PFSK-1 (cell line): ENCODE measurements around the gene CCM2L.

Experiments
- REST ChIP-seq, 2 experiments: IDR thresholded peaks; 2 replicates each; pipeline versions ENCODE4 v1.6.1 to v1.8.0; 2011 to 2012; ENCODE audit warnings: low read depth in 2 of 2, low read length in 2 of 2, control low read depth in 1 of 2, inconsistent platforms in 1 of 2, mild to moderate bottlenecking in 1 of 2, moderate library complexity in 1 of 2; ENCODE audit not compliant: insufficient read depth in 1 of 2
- SIN3A ChIP-seq: IDR thresholded peaks from 2 replicates; pipeline ENCODE4 v1.6.1; 2012; ENCODE audit warnings: mild to moderate bottlenecking, low read length, moderate library complexity, borderline replicate concordance; ENCODE audit not compliant: insufficient read depth
- TAF1 ChIP-seq: IDR thresholded peaks from 2 replicates; pipeline ENCODE4 v1.6.1; 2012; ENCODE audit warnings: low read length, control low read depth, borderline replicate concordance; ENCODE audit not compliant: insufficient read depth

GRCh38 chr20:32059189-32059588 lies 49.0 kb downstream of the CCM2L start:
- TF ChIP-seq REST (IDR thresholded peaks at IDR 0.05; ENCODE audit: insufficient read depth in 1 of 2, low read depth in 2 of 2, low read length in 2 of 2) (no peak), TAF1 (no peak), SIN3A (no peak)
